Measurements from ENCODE around the gene NET1. TPM values are rescaled to one million over a fixed set of nuclear protein-coding genes. Genes with fewer than 3 reads are reported as not detected.
"Not testable (repeated sequence)": the region's sequence is repeated elsewhere in the genome, so short reads cannot be mapped to it uniquely, and the experiment has no call there.

Gene NET1
- total RNA-seq, 2 experiments from 2014 or later, result 29.9 to 38.6 TPM

DNA sequence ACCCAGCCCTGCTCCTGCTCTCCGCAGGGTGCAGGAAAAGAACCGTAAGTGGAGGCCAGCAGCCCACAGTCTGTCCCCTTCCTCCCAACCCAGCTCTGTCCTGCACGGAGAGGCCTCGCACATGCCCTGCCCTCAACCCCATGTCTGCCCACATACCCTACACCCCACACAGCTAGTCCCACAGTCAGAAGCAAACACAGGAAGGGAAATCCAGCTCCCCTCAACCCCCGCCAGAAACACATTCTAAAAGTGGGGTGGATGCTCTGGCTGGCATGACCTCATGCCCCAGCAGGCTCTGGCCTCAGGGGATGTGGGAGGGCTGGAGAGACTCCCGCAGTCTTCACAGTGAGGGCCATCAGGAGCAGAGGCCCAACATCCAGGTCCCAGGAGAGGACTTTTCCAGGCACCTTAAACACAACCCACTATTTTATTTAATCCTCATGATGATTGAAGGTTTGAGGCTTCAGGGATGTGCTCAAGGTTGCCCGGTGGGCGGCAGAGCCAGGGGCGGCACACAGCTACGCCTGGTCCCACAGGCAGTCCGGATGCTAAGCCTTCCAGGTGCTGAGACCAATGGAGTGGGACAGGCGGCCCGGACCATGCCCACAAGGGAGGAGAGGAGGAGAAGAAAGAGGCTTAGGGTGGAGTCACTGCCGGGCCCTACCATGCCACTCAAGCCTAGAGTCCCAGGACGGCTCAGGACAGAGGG lies 57.1 kb downstream of the NET1 start:
- POLR2A ChIA-PET, result no interaction called here
- ATAC-seq, result no peak

DNA sequence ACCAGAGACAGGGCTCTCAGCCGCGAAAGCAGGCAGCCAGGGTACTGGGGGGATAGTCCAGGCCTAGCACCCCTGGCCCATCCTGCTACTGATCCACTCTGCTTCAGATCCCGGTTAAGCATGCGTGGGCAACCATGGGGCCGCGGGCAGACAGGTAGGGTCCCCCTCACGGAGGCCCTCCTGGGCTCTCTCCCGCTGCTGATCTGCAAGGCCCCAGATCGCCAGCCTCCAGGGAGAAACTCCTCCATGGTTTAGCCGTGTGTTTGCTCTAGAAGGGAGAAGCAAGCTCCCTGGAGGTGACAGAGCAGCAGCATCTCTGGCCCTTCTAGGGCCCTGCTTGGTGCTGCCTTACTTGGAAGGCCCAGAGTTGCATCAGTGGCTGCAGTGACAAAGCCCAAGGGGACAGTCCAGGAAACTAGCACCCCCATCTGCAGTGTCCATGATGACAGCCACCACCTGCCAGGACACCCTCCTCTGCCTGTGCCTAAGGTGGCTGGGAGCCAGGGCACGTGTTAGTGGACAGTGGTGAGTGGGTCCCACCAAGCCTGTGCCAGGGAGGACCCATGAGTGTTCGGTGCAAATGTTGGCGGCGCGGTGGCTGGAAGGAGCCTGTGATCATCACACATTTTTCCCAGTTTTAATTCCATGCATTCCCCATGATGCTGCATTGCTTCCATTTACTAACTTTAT lies 57.9 kb downstream of the NET1 start:
- Mint-ChIP-seq H3K9me3 (ENCODE audit: insufficient read depth) (no peaks in the 10 kb centered on the region), H3K4me1 (ENCODE audit: low read depth) (no peaks in the 10 kb centered on the region), H3K27ac (no peak overlapping the region), H3K4me3 (no peak overlapping the region), H3K27me3 (ENCODE audit: low read depth) (peaks cover 3% of the 10 kb centered on the region), H3K36me3 (ENCODE audit: low read depth) (no peaks in the 10 kb centered on the region)
- DNase-seq (no peak), ATAC-seq (no peak)
- POLR2A ChIA-PET, result no interaction called here
- CTCF ChIA-PET, result no interaction called here

More for the DNA sequence above, 57.1 kb downstream of the NET1 start:
- H3K27ac Mint-ChIP-seq, result no peak overlapping the region
- peaks cover 3% of the 10 kb centered on the region for H3K27me3 Mint-ChIP-seq (ENCODE audit: low read depth)
- no peak for DNase-seq
- CTCF ChIA-PET, result no interaction called here
- H3K4me1 Mint-ChIP-seq (ENCODE audit: low read depth), result no peaks in the 10 kb centered on the region
- no peak overlapping the region for H3K4me3 Mint-ChIP-seq
- H3K9me3 Mint-ChIP-seq (ENCODE audit: insufficient read depth), result no peaks in the 10 kb centered on the region
- H3K36me3 Mint-ChIP-seq (ENCODE audit: low read depth), result no peaks in the 10 kb centered on the region

DNA sequence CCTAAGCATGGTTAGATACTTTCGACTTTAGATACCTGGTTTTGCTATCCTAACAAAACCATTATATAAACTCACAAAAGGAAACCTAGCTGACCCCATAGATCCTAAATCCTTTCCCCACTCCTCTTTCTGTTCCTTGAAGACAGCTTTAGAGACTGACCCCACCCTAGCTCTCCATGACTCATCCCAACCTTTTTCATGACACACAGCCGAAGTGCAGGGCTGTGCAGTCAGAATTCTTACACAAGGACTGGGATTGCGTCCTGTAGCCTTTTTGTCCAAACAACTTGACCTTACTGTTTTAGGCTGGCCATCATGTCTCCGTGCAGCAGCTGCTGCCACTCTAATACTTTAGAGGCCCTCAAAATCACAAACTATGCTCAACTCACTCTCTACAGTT lies 62.3 kb downstream of the NET1 start:
- H3K36me3 Mint-ChIP-seq (ENCODE audit: low read depth); H3K4me1 Mint-ChIP-seq (ENCODE audit: low read depth); POLR2A ChIA-PET: not testable (repeated sequence)

DNA sequence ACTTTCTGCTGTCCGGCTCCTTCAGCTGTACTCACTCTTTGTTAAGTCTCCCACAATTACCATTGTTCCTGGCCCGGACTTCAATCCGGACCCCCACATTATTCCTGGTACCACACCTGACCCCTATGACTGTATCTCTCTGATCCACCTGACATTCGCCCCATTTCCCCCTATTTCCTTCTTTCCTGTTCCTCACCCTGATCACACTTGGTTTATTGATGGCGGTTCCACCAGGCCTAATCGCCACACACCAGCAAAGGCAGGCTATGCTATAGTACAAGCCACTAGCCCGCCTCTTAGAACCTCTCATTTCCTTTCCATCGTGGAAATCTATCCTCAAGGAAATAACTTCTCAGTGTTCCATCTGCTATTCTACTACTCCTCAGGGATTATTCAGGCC lies 62.7 kb downstream of the NET1 start:
- H3K4me1 Mint-ChIP-seq (ENCODE audit: low read depth); POLR2A ChIA-PET; H3K27ac Mint-ChIP-seq: not testable (repeated sequence)

More for the DNA sequence above, 62.3 kb downstream of the NET1 start:
- DNase-seq; H3K9me3 Mint-ChIP-seq (ENCODE audit: insufficient read depth); CTCF ChIA-PET; H3K4me3 Mint-ChIP-seq; H3K27ac Mint-ChIP-seq; H3K27me3 Mint-ChIP-seq (ENCODE audit: low read depth); ATAC-seq: not testable (repeated sequence)

DNA sequence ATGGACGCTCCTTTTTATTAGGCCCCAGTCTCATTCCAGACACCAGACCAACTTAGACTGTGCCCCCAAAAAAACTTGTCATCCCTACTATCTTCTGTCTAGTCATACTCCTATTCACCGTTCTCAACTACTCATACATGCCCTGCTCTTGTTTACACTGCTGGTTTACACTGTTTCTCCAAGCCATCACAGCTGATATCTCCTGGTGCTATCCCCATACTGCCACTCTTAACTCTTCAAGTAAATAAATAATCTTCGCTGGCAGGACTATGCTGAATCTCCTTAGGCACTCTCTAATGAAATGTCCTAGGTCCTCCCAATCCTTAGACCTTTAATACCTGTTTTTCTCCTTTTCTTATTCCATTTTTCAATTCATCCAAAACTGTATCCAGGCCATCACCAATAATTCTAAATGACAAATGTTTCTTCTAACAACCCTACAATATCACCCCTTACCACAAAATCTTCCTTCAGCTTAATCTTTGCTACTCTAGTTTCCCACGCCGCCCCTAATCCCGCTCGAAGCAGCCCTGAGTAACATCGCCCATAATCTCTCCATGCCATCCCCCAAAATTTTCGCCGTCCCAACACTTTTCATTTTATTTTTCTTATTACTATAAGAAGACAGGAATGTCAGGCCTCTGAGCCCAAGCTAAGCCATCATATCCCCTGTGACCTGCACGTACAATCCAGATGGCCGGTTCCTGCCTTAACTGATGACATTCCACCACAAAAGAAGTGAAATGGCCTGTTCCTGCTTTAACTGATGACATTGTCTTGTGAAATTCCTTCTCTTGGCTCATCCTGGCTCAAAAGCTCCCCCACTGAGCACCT lies 63.8 kb downstream of the NET1 start:
- H3K36me3 Mint-ChIP-seq (ENCODE audit: low read depth); ATAC-seq; H3K4me1 Mint-ChIP-seq (ENCODE audit: low read depth); H3K27me3 Mint-ChIP-seq (ENCODE audit: low read depth); H3K27ac Mint-ChIP-seq; H3K9me3 Mint-ChIP-seq (ENCODE audit: insufficient read depth); H3K4me3 Mint-ChIP-seq; DNase-seq; POLR2A ChIA-PET; CTCF ChIA-PET: not testable (repeated sequence)

More for the DNA sequence above, 62.7 kb downstream of the NET1 start:
- H3K27me3 Mint-ChIP-seq (ENCODE audit: low read depth); ATAC-seq; CTCF ChIA-PET; H3K4me3 Mint-ChIP-seq; H3K9me3 Mint-ChIP-seq (ENCODE audit: insufficient read depth); H3K36me3 Mint-ChIP-seq (ENCODE audit: low read depth); DNase-seq: not testable (repeated sequence)

DNA sequence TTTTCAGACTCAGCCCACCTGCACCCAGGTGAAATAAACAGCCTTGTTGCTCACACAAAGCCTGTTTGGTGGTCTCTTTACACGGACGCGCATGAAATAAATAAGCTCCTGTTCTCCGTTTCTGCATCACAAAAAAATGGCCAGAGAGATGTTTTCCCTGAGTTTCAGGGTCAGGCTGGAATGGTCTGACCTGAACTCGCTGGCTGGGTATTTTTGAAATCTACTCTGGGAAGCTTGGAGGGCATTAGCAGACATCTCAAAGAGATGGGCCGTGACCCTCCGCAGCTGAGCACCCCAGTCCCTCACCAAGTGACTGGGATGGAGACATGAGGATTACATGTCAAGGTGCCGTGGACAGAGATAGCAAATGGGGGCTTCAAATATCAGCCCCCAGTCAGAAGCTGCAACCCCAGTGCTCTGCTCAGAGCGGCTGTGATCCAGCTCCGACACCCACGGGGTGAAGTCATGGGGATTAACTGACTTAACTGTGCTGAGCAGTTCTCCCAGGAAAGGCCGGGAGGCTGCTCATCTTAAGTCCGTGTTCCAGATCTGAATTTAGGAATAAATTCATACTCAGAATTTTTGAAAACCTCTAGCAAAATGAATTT lies 64.7 kb downstream of the NET1 start:
- DNase-seq (no peak), ATAC-seq (no peak)
- Mint-ChIP-seq H3K36me3 (ENCODE audit: low read depth) (no peaks in the 10 kb centered on the region), H3K27me3 (ENCODE audit: low read depth) (peaks cover 3% of the 10 kb centered on the region), H3K9me3 (ENCODE audit: insufficient read depth) (no peaks in the 10 kb centered on the region), H3K27ac (no peak overlapping the region), H3K4me3 (no peak overlapping the region), H3K4me1 (ENCODE audit: low read depth) (no peaks in the 10 kb centered on the region)
- POLR2A ChIA-PET, result no interaction called here
- CTCF ChIA-PET, result no interaction called here

- Mint-ChIP-seq H3K36me3 (ENCODE audit: low read depth) (no peaks in the 10 kb centered on the region), H3K9me3 (ENCODE audit: insufficient read depth) (no peaks in the 10 kb centered on the region), H3K27me3 (ENCODE audit: low read depth) (no peaks in the 10 kb centered on the region), H3K4me3 (no peak overlapping the region), H3K4me1 (ENCODE audit: low read depth) (no peaks in the 10 kb centered on the region), H3K27ac (no peak overlapping the region)
- no peak for DNase-seq
- ChIA-PET POLR2A (interaction anchor here (0.6 kb wide), 1 partner anchor 740 kb away, joined by 3 read pairs; no protein-coding TSS in a partner anchor), CTCF (no interaction called here)
- no peak for ATAC-seq
Observed at GRCh38 chr10:5477948-5478693, 65.8 kb downstream of the NET1 start.

- Mint-ChIP-seq H3K4me3 (no peak overlapping the region), H3K27me3 (ENCODE audit: low read depth) (no peaks in the 10 kb centered on the region), H3K36me3 (ENCODE audit: low read depth) (no peaks in the 10 kb centered on the region), H3K9me3 (ENCODE audit: insufficient read depth) (no peaks in the 10 kb centered on the region), H3K4me1 (ENCODE audit: low read depth) (no peaks in the 10 kb centered on the region), H3K27ac (no peak overlapping the region)
- POLR2A ChIA-PET, result no interaction called here
- CTCF ChIA-PET, result no interaction called here
- ATAC-seq (no peak), DNase-seq (no peak)
Observed at GRCh38 chr10:5478694-5479305, 66.4 kb downstream of the NET1 start.

DNA sequence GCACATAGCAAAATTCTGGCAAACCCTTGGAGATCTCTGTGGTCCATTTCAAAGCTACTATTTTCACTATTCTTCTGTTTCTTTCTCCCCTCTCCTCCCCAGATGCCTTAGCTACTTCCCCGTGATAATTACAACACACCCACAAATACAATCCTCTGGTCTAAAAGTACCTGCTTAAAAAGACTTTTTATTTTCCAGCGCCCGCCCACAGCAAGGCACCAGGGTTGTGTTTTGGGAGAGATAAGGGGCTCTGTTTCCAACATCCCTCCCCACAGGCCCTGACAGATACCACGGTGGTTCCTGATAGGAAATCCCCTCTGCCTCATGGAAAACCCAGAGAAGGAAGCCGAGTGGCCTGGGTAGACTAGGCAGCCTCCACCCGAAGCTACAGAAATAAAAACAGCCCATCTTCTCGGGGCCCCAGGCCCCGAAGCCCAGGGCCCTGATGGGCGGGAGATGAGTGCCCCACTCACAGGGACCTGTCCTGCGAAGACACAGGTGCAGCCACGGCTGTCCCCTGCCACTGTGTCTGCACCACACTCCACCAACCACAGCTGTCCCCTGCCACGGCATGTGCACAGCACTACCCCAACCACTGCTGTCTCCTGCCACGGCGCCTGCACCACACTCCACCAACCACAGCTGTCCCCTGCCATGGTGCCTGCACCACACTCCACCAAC lies 67.3 kb downstream of the NET1 start:
- no peaks in the 10 kb centered on the region for H3K36me3 Mint-ChIP-seq (ENCODE audit: low read depth)
- ChIA-PET POLR2A (no interaction called here), CTCF (no interaction called here)
- H3K9me3 Mint-ChIP-seq (ENCODE audit: insufficient read depth), result no peaks in the 10 kb centered on the region
- H3K4me1 Mint-ChIP-seq (ENCODE audit: low read depth), result no peaks in the 10 kb centered on the region
- ATAC-seq, result no peak
- no peak for DNase-seq
- H3K4me3 Mint-ChIP-seq, result no peak overlapping the region
- H3K27ac Mint-ChIP-seq, result no peak overlapping the region
- no peaks in the 10 kb centered on the region for H3K27me3 Mint-ChIP-seq (ENCODE audit: low read depth)

GRCh38 chr10:5480162-5480941 lies 68.0 kb downstream of the NET1 start:
- peaks cover 2% of the 10 kb centered on the region for H3K27me3 Mint-ChIP-seq (ENCODE audit: low read depth)
- DNase-seq (no peak), ATAC-seq (no peak)
- H3K36me3 Mint-ChIP-seq (ENCODE audit: low read depth), result no peaks in the 10 kb centered on the region
- ChIA-PET CTCF (no interaction called here), POLR2A (no interaction called here)
- H3K4me3 Mint-ChIP-seq, result no peak overlapping the region
- no peaks in the 10 kb centered on the region for H3K4me1 Mint-ChIP-seq (ENCODE audit: low read depth)
- H3K9me3 Mint-ChIP-seq (ENCODE audit: insufficient read depth), result no peaks in the 10 kb centered on the region
- no peak overlapping the region for H3K27ac Mint-ChIP-seq

All from activated CD8-positive, alpha-beta T cell treated with anti-CD3 and anti-CD28 coated beads, Interleukin-2, amount 10 ng/mL, durations not matched to agents 7 days and 5 days (primary cell).